ENCODE results near the gene GBF1.

Gene GBF1

DNA sequence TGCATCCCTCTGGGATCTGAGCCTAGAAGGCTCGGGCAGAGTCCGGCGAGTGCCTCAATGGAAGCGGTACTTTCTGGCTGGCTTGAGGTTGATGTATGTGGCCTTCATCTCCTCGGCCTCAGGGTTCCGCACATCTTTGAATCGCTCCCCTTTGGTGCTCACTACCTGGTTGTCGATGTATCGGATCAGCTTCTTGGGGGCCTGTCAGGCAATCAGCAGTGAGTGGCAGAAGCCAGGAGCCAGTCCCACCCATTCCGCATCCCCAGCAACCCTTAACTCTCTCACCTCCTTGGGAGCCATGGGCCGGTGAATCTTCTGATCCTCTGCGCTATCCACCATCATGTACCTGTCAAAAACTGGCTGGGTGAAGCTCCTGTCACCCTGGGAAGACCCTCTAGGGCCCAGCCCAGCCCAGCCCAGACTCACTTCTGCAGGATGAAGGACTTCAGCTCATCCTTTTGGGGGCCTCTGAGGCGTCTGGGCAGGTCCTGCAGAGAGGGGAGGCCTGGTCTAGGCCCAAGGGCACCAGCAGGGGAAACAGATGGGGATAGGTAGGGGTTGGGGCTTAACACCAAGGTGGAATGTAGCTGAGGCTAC lies 178.1 kb downstream of the GBF1 start:
- Histone ChIP-seq H3K4me1 (peaks cover 10% of the 10 kb centered on the region), H3K9ac (no peak overlapping the region), H3K36me3 (ENCODE audit: control insufficient read depth, insufficient read depth, low read length) (no peaks in the 10 kb centered on the region), H3K79me2 (peaks cover 27% of the 10 kb centered on the region), H2AFZ (no peak overlapping the region), H3K9me3 (ENCODE audit: control insufficient read depth, low read length) (no peaks in the 10 kb centered on the region), H3K4me3 (ENCODE audit: low read depth, low read length) (no peak overlapping the region), H3K27ac (no peak overlapping the region), H3K4me2 (ENCODE audit: low read length) (peak overlapping the region; percentile 76), H3K27me3 (ENCODE audit: control insufficient read depth, insufficient read depth, low read length) (no peaks in the 10 kb centered on the region)
- TF ChIP-seq CTCF (IDR thresholded peaks at IDR 0.05) = no peak

DNA sequence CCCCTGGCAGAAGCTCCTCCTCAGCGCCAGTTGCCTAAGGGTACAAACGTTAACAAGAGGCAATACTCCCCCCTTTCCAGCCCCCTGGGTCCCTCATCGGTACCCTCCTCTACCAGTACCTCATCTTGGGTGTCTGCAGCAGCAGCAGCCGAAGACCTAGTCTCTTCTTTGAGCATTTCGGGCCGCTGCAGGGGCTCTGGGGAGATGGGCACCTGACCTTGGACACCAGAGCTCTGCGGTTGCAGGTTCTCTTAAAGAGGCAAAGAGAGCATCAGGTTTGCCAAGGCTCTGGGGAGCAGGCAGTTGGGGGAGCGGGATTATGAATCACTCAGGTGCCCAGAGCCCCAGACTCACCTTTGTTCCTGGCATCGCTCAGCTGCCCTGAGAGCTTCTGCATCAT lies 178.8 kb downstream of the GBF1 start:
- Histone ChIP-seq H3K4me1 (peaks cover 7% of the 10 kb centered on the region), H3K4me3 (ENCODE audit: low read depth, low read length) (no peak overlapping the region), H3K27ac (no peak overlapping the region), H3K79me2 (peaks cover 27% of the 10 kb centered on the region), H3K4me2 (ENCODE audit: low read length) (no peak overlapping the region), H2AFZ (no peak overlapping the region), H3K9me3 (ENCODE audit: control insufficient read depth, low read length) (no peaks in the 10 kb centered on the region), H3K9ac (no peak overlapping the region), H3K27me3 (ENCODE audit: control insufficient read depth, insufficient read depth, low read length) (no peaks in the 10 kb centered on the region), H3K36me3 (ENCODE audit: control insufficient read depth, insufficient read depth, low read length) (no peaks in the 10 kb centered on the region)
- TF ChIP-seq CTCF (IDR thresholded peaks at IDR 0.05) = no peak

GRCh38 chr10:102424916-102425315 lies 179.6 kb downstream of the GBF1 start:
- no peak for TF ChIP-seq CTCF (IDR thresholded peaks at IDR 0.05)

DNA sequence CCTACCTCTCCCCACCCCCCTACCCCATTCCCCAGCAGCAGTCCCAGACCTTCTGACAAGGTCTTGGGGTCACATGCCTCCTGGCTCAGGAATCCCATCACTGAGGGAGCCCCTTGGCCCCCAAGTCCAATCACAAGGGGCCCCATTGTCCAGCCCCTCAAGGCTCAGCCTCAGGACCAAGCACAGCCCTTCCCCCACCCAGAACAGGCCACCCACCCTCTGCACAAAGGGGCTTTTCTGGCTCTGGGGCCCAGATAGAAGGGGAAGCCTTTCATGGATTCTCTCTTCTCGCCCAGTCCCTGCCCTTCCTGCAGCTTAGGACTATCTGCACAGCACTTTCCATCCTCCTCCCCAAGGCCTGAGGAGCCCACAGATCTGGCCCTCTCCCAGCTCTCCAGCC lies 180.1 kb downstream of the GBF1 start:
- Histone ChIP-seq H2AFZ (no peak overlapping the region), H3K4me2 (ENCODE audit: low read length) (no peak overlapping the region), H3K27me3 (ENCODE audit: control insufficient read depth, insufficient read depth, low read length) (no peaks in the 10 kb centered on the region), H3K9me3 (ENCODE audit: control insufficient read depth, low read length) (no peaks in the 10 kb centered on the region), H3K4me1 (peaks cover 7% of the 10 kb centered on the region), H3K9ac (no peak overlapping the region), H3K79me2 (peaks cover 34% of the 10 kb centered on the region), H3K27ac (no peak overlapping the region), H3K4me3 (ENCODE audit: low read depth, low read length) (no peak overlapping the region), H3K36me3 (ENCODE audit: control insufficient read depth, insufficient read depth, low read length) (no peaks in the 10 kb centered on the region)
- no peak for TF ChIP-seq CTCF (IDR thresholded peaks at IDR 0.05)

More at GRCh38 chr10:102424916-102425315, 179.6 kb downstream of the GBF1 start:
- Histone ChIP-seq H3K79me2 (peaks cover 34% of the 10 kb centered on the region), H3K9me3 (ENCODE audit: control insufficient read depth, low read length) (no peaks in the 10 kb centered on the region), H3K27ac (no peak overlapping the region), H3K4me1 (peaks cover 7% of the 10 kb centered on the region), H3K9ac (no peak overlapping the region), H3K27me3 (ENCODE audit: control insufficient read depth, insufficient read depth, low read length) (no peaks in the 10 kb centered on the region), H2AFZ (no peak overlapping the region), H3K36me3 (ENCODE audit: control insufficient read depth, insufficient read depth, low read length) (no peaks in the 10 kb centered on the region), H3K4me3 (ENCODE audit: low read depth, low read length) (no peak overlapping the region), H3K4me2 (ENCODE audit: low read length) (no peak overlapping the region)

DNA sequence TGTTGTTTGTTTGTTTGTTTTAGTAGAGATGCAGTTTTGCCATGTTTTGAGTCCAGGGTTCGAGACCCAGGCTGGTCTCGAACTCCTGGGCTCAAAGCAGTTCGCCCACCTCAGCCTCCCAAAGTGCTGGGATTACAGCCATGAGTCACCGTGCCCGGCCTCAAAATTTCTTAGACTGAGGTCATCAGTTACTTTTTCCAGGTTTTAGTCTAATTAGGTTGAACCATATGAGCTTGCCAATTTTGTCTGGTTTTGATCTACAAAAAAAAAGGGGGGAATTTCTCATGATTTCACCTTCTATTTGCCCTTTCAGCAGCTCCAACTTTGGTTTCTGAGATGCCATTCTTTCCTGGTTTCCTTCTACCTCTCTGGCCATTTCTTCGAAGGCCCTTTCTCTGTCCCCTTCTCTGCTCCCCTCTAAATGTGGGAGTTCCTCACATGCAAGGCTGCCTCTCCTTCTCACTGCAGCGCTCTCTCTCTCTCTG lies 181.5 kb downstream of the GBF1 start:
- Histone ChIP-seq H3K9ac (no peak overlapping the region), H3K9me3 (ENCODE audit: control insufficient read depth, low read length) (no peaks in the 10 kb centered on the region), H3K36me3 (ENCODE audit: control insufficient read depth, insufficient read depth, low read length) (no peaks in the 10 kb centered on the region), H3K4me3 (ENCODE audit: low read depth, low read length) (no peak overlapping the region), H3K4me1 (peaks cover 11% of the 10 kb centered on the region), H3K27me3 (ENCODE audit: control insufficient read depth, insufficient read depth, low read length) (no peaks in the 10 kb centered on the region), H3K27ac (no peak overlapping the region), H3K4me2 (ENCODE audit: low read length) (no peak overlapping the region), H2AFZ (no peak overlapping the region), H3K79me2 (peaks cover 39% of the 10 kb centered on the region)
- TF ChIP-seq CTCF (IDR thresholded peaks at IDR 0.05) = no peak
